Kidney (tissue), 14 donors: ENCODE measurements around the gene RAPGEF1. TPM values are rescaled to one million over a fixed set of nuclear protein-coding genes. Genes with fewer than 3 reads are reported as not detected.

ENCODE experiments used
- DNase-seq, 5 donors: peaks; one replicate each; pipeline ENCODE4 v3.0.0-alpha.2; 2013 to 2020
- FAIRE-seq: peaks from 2 replicates; lab custom pipeline; 2012; peaks lifted over from hg19 to GRCh38; lab: Jason Lieb, UNC
- H3K27ac ChIP-seq, 2 donors: one replicate each; pipeline ENCODE4 v1.7.0; 2013; ENCODE audit warnings: low read depth in 2 of 2, low read length in 2 of 2, inconsistent platforms in 1 of 2
- H3K27me3 ChIP-seq: one replicate; pipeline ENCODE4 v1.7.1; 2013; ENCODE audit warnings: low read length, inconsistent platforms; ENCODE audit not compliant: control insufficient read depth, insufficient read depth
- H3K36me3 ChIP-seq, 3 donors: one replicate each; pipeline versions ENCODE4 v1.7.0 to v1.7.1; 2013; ENCODE audit warnings: low read length in 3 of 3, control low read depth in 1 of 3, inconsistent platforms in 1 of 3; ENCODE audit not compliant: insufficient read depth in 3 of 3, control insufficient read depth in 2 of 3
- H3K4me1 ChIP-seq, 3 donors: one replicate each; pipeline versions ENCODE4 v1.7.0 to v1.7.1; 2013; ENCODE audit warnings: low read length in 3 of 3, inconsistent platforms in 1 of 3, low read depth in 1 of 3; ENCODE audit not compliant: control insufficient read depth in 2 of 3, insufficient read depth in 2 of 3
- H3K4me3 ChIP-seq, 3 donors: one replicate each; pipeline versions ENCODE4 v1.7.0 to v1.8.1; 2013; ENCODE audit warnings: low read length in 3 of 3, control low read depth in 1 of 3, inconsistent platforms in 1 of 3
- H3K9ac ChIP-seq, 3 donors: one replicate each; pipeline versions ENCODE4 v1.7.0 to v1.7.1; 2013; ENCODE audit warnings: low read length in 3 of 3, control low read depth in 1 of 3, inconsistent platforms in 1 of 3
- H3K9me3 ChIP-seq, 3 donors: one replicate each; pipeline versions ENCODE4 v1.7.0 to v1.7.1; 2013; ENCODE audit warnings: low read length in 3 of 3, control low read depth in 1 of 3, inconsistent platforms in 1 of 3; ENCODE audit not compliant: control insufficient read depth in 2 of 3, insufficient read depth in 1 of 3
- CTCF ChIP-seq: IDR thresholded peaks from 3 replicates; pipeline ENCODE4 v1.5.1; 2012; ENCODE audit warnings: mild to moderate bottlenecking, moderate library complexity, borderline replicate concordance; ENCODE audit not compliant: insufficient read depth; ENCODE audit errors: extremely low read depth
- intact Hi-C: fragments of 100-400 bp; cut with DNase I; formaldehyde crosslinking; loops from one replicate; pipeline ENCODE4 v1.11.1; 2022
- polyA plus RNA-seq: library from polyadenylated mRNA; stranded (reverse); fragments of 350-450 nt; fragmentation: Illumina TruSeq; extraction: RNeasy Lipid Tissue Mini Kit (QIAGEN cat#74804); gene quantifications from one replicate; pipeline ENCODE4 v1.2.3, GENCODE V29; 2014; ENCODE audit warnings: low read depth, low replicate concordance; ENCODE audit not compliant: insufficient read depth
- total RNA-seq: library from RNA; stranded (reverse); fragmentation: NEBNext Ultra II Directional; extraction: Animal tissue kit (Norgen Biotek cat#: 25700); gene quantifications from one replicate; pipeline ENCODE4 v1.2.1, GENCODE V29; 2021
- donor health status: control.
- donor health status: control.
- donor health status: control.
- donor health status: control.
- donor health status: control.
- donor health status: DM: yes; HTN: yes; CAD: no.
- donor health status: Normal renal cell carcinoma (clear cell type).

Gene RAPGEF1
- total and polyA plus RNA-seq, 2 donors from 2014 or later: 15.5 to 79.7 TPM

- TF ChIP-seq CTCF: no peak
- H3K36me3 ChIP-seq: peaks cover 0 to 47% (median 17%) of the 10 kb centered on the region in 3 donors
- no peak overlapping the region for H3K27ac ChIP-seq
- FAIRE-seq (no peak), DNase-seq (no peak)
- peaks cover 0 to 3% (median 0%) of the 10 kb centered on the region in 3 donors for H3K4me1 ChIP-seq
- no peak overlapping the region for H3K9ac ChIP-seq
- no peaks in the 10 kb centered on the region for H3K27me3 ChIP-seq
- H3K9me3 ChIP-seq: no peaks in the 10 kb centered on the region
- H3K4me3 ChIP-seq: no peak overlapping the region
- intact Hi-C loops: loop anchor here (10.0 kb wide), 1 partner anchor 162 kb away; the partner anchor contains the start of gene RAPGEF1
Observed at GRCh38 chr9:131582466-131583336, 157.2 kb downstream of the RAPGEF1 start.

GRCh38 chr9:131582056-131582455 is 157.8 kb downstream of the RAPGEF1 start:
- intact Hi-C loops: loop anchor here (10.0 kb wide), 1 partner anchor 163 kb away; the partner anchor contains the start of gene RAPGEF1
- Histone ChIP-seq H3K27ac (no peak overlapping the region), H3K9ac (no peak overlapping the region), H3K9me3 (no peaks in the 10 kb centered on the region), H3K36me3 (peaks cover 0 to 46% (median 12%) of the 10 kb centered on the region in 3 donors), H3K4me1 (peaks cover 0 to 3% (median 0%) of the 10 kb centered on the region in 3 donors), H3K27me3 (no peaks in the 10 kb centered on the region), H3K4me3 (no peak overlapping the region)
- DNase-seq (peak in 3 of 5 donors; percentile 50 to 61 (median 55)), FAIRE-seq (no peak)
- TF ChIP-seq CTCF: no peak

GRCh38 chr9:131580358-131580757 is 159.5 kb downstream of the RAPGEF1 start:
- intact Hi-C loops: loop anchor here (10.0 kb wide), 1 partner anchor 164 kb away; the partner anchor contains the start of gene RAPGEF1
- no peak overlapping the region for H3K9ac ChIP-seq
- H3K9me3 ChIP-seq: no peaks in the 10 kb centered on the region
- no peaks in the 10 kb centered on the region for H3K27me3 ChIP-seq
- TF ChIP-seq CTCF: no peak
- FAIRE-seq (no peak), DNase-seq (no peak)
- peaks cover 0 to 46% (median 14%) of the 10 kb centered on the region in 3 donors for H3K36me3 ChIP-seq
- H3K27ac ChIP-seq: no peak overlapping the region
- peaks cover 0 to 3% (median 0%) of the 10 kb centered on the region in 3 donors for H3K4me1 ChIP-seq
- H3K4me3 ChIP-seq: no peak overlapping the region
